K562 (cell line): ENCODE results near the gene SIM2. TPM values are rescaled to one million over a fixed set of nuclear protein-coding genes. Genes with fewer than 3 reads are reported as not detected.

Experiments
- ATAC-seq: fragments of 200-7000 bp; cut with Tn5 transposase; 3 replicates; pipeline ENCODE4 v1.9.1; 2020; ENCODE audit warnings: moderate library complexity
- BruUV-seq: library from RNA; stranded (reverse); fragments of 400-500 nt; replicated peaks from 2 replicates; lab custom pipeline; 2021; lab: Mats Ljungman, UMichigan
- CTCF ChIA-PET: fragments of 300-600 bp; formaldehyde crosslinking; extraction: SDS; loops from one replicate; lab custom pipeline; 2021; ENCODE audit warnings: low intra/inter-chr PET ratio; lab: Yijun Ruan, JAX
- POLR2A ChIA-PET: fragments of 300-600, 350-650 bp; sonication (Branson Sonifier 250); formaldehyde crosslinking; extraction: SDS; loops from one replicate; lab custom pipeline; 2021; ENCODE audit warnings: antibody characterized with exemption, inconsistent platforms; lab: Yijun Ruan, JAX
- DNase-seq, 4 experiments: peaks; one replicate each; pipeline versions ENCODE4 v3.0.0 to v3.0.0-alpha.2; 2011 to 2018; ENCODE audit warnings: low spot score in 3 of 4, mixed read lengths in 3 of 4; ENCODE audit errors: extremely low read depth in 1 of 4
- FAIRE-seq: peaks from 2 replicates; lab custom pipeline; 2011; peaks lifted over from hg19 to GRCh38; lab: Jason Lieb, UNC
- H2AFZ ChIP-seq: 2 replicates; pipeline ENCODE4 v1.6.0; 2011; ENCODE audit warnings: low read depth, low read length, control low read depth, inconsistent platforms
- H3K27ac ChIP-seq: fragments of 200-600 bp; 3 replicates; pipeline ENCODE4 v1.8.0; 2011; ENCODE audit warnings: low read depth, mild to moderate bottlenecking, control low read depth, inconsistent platforms, low read length, moderate library complexity, mixed read lengths; ENCODE audit errors: extremely low read depth
- H3K27me3 ChIP-seq, 2 experiments: fragments of 300-600 bp in 1 of 2; 2 replicates in 1 of 2; 3 replicates in 1 of 2; pipeline versions ENCODE4 v1.6.0 to v1.8.0; 2011; ENCODE audit warnings: inconsistent platforms in 2 of 2, low read length in 2 of 2, mild to moderate bottlenecking in 1 of 2, mixed read lengths in 1 of 2, moderate library complexity in 1 of 2; ENCODE audit not compliant: control insufficient read depth in 2 of 2, insufficient read depth in 2 of 2
- H3K36me3 ChIP-seq: fragments of 300-600 bp; 3 replicates; pipeline ENCODE4 v1.8.0; 2011; ENCODE audit warnings: mild to moderate bottlenecking, low read length, inconsistent platforms; ENCODE audit not compliant: control insufficient read depth, insufficient read depth
- H3K4me1 ChIP-seq, 2 experiments: fragments of 200-600 bp in 1 of 2; replicated peaks in 1 of 2; 2 replicates in 1 of 2; 3 replicates in 1 of 2; pipeline versions ENCODE4 v1.5.1 to v1.8.0; 2011; ENCODE audit warnings: inconsistent platforms in 2 of 2, low read length in 2 of 2, mild to moderate bottlenecking in 1 of 2, mixed read lengths in 1 of 2, moderate library complexity in 1 of 2; ENCODE audit not compliant: control insufficient read depth in 2 of 2, insufficient read depth in 2 of 2
- H3K4me2 ChIP-seq: 2 replicates; pipeline ENCODE4 v1.6.1; 2011; ENCODE audit warnings: low read length, control low read depth, inconsistent platforms, mixed read lengths; ENCODE audit not compliant: insufficient read depth
- H3K4me3 ChIP-seq: fragments of 200-600 bp; sonication (generic), shearing (Covaris generic); 2 replicates; pipeline ENCODE4 v1.5.1; 2016; ENCODE audit warnings: control low read depth, inconsistent platforms
- H3K79me2 ChIP-seq: fragments of 200-600 bp; 3 replicates; pipeline ENCODE4 v1.8.0; 2011; ENCODE audit warnings: low read length, inconsistent platforms; ENCODE audit not compliant: control insufficient read depth, insufficient read depth
- H3K9ac ChIP-seq, 2 experiments: 2 replicates each; pipeline versions ENCODE4 v1.6.0 to v1.6.1; 2011; ENCODE audit warnings: low read depth in 2 of 2, low read length in 2 of 2, control low read depth in 1 of 2, inconsistent platforms in 1 of 2, mild to moderate bottlenecking in 1 of 2, mixed read lengths in 1 of 2; ENCODE audit not compliant: insufficient read depth in 1 of 2
- H3K9me1 ChIP-seq: one replicate; pipeline ENCODE4 v1.6.0; 2011; ENCODE audit warnings: inconsistent platforms, mild to moderate bottlenecking, low read length, moderate library complexity; ENCODE audit not compliant: control insufficient read depth, insufficient read depth
- H3K9me3 ChIP-seq: replicated peaks from 2 replicates; pipeline ENCODE4 v1.5.1; 2011; ENCODE audit warnings: low read depth, low read length, inconsistent platforms; ENCODE audit not compliant: control insufficient read depth, insufficient read depth
- H4K20me1 ChIP-seq: replicated peaks from 2 replicates; pipeline ENCODE4 v1.6.1; 2011; ENCODE audit warnings: low read length, inconsistent platforms, mixed read lengths; ENCODE audit not compliant: control insufficient read depth, insufficient read depth
- ELF4 ChIP-seq: fragments of 450-650 bp; formaldehyde crosslinking; IDR thresholded peaks from 2 replicates; pipeline ENCODE4 v1.4.0; 2022; ENCODE audit warnings: missing genetic modification characterization
- FOXK1 ChIP-seq: sonication (generic); formaldehyde crosslinking; IDR thresholded peaks from 2 replicates; pipeline ENCODE4 v1.8.0; 2022; ENCODE audit warnings: missing genetic modification reagents, mild to moderate bottlenecking, borderline replicate concordance
- GTF2B ChIP-seq: IDR thresholded peaks from 2 replicates; pipeline ENCODE4 v1.6.1; 2011; ENCODE audit not compliant: insufficient read length; ENCODE audit errors: extremely low read depth
- MEF2A ChIP-seq: IDR thresholded peaks from 2 replicates; pipeline ENCODE4 v1.6.1; 2011; ENCODE audit warnings: low read depth, mild to moderate bottlenecking, low read length, moderate library complexity; ENCODE audit not compliant: control insufficient read depth
- NR3C1 ChIP-seq: sonication (generic); formaldehyde crosslinking; IDR thresholded peaks from 2 replicates; pipeline ENCODE4 v1.8.1; 2022; ENCODE audit warnings: missing genetic modification reagents
- NR4A1 ChIP-seq, 2 experiments: fragments of 250-450 bp in 1 of 2; fragments of 450-650 bp in 1 of 2; sonication (Bioruptor Pico) in 1 of 2; IDR thresholded peaks; 2 replicates each; pipeline versions ENCODE4 v1.4.0 to v1.6.1; 2016 to 2020; ENCODE audit warnings: mild to moderate bottlenecking in 2 of 2, missing compliant biosample characterization in 1 of 2, missing genetic modification characterization in 1 of 2, moderate library complexity in 1 of 2
- OTX1 ChIP-seq: fragments of 450-650 bp; formaldehyde crosslinking; IDR thresholded peaks from 2 replicates; pipeline ENCODE4 v1.4.0; 2022; ENCODE audit warnings: mild to moderate bottlenecking
- PCBP1 ChIP-seq: fragments of 200-400 bp; formaldehyde crosslinking; IDR thresholded peaks from 2 replicates; pipeline ENCODE4 v1.6.1; 2018; ENCODE audit warnings: mild to moderate bottlenecking, low read depth, low read length; ENCODE audit not compliant: poor library complexity, severe bottlenecking
- VEZF1 ChIP-seq: fragments of 200-800 bp; sonication (Bioruptor generic); IDR thresholded peaks from 2 replicates; pipeline ENCODE4 v1.6.1; 2017; ENCODE audit warnings: missing genetic modification characterization, missing compliant biosample characterization
- YY1 ChIP-seq, 3 experiments: IDR thresholded peaks; 2 replicates each; pipeline ENCODE4 v1.6.1; 2011; ENCODE audit warnings: low read length in 2 of 3, mild to moderate bottlenecking in 2 of 3, moderate library complexity in 2 of 3, borderline replicate concordance in 1 of 3, control low read depth in 1 of 3, low read depth in 1 of 3; ENCODE audit not compliant: insufficient read depth in 3 of 3, insufficient replicate concordance in 2 of 3, control insufficient read depth in 1 of 3, insufficient read length in 1 of 3; ENCODE audit errors: extremely low read depth in 1 of 3
- ZFP36 ChIP-seq: fragments of 150-350 bp; IDR thresholded peaks from 2 replicates; pipeline ENCODE4 v1.6.1; 2018; ENCODE audit warnings: low read length, low read depth; ENCODE audit not compliant: partially characterized antibody
- ZFP91 ChIP-seq: sonication (generic); formaldehyde crosslinking; IDR thresholded peaks from 2 replicates; pipeline ENCODE4 v1.8.0; 2022; ENCODE audit warnings: mild to moderate bottlenecking, missing genetic modification reagents
- ZNF277 ChIP-seq: fragments of 250-450 bp; sonication (Bioruptor Pico); IDR thresholded peaks from 2 replicates; pipeline ENCODE4 v1.8.0; 2022; ENCODE audit warnings: inconsistent platforms, mild to moderate bottlenecking, moderate library complexity, borderline replicate concordance
- WGBS: fragments of 100-300 bp; shearing (Covaris generic); methylation state at CpG from one replicate; pipeline ENCODE4 v1.1.6; 2016; ENCODE audit warnings: low coverage, mixed read lengths; ENCODE audit not compliant: insufficient coverage; ENCODE audit errors: missing lambda C conversion rate; 5-methylcytosine and 5-hydroxymethylcytosine counted together
- in situ Hi-C: fragments of 300-500 bp; cut with MboI; formaldehyde crosslinking; loops from 4 replicates; pipeline ENCODE4 v1.15.0; 2018; ENCODE audit warnings: inconsistent platforms, mixed read lengths
- intact Hi-C: fragments of 100-400 bp; cut with micrococcal nuclease; formaldehyde crosslinking; loops from 2 replicates; pipeline ENCODE4 v1.14.2; 2022
- polyA plus RNA-seq, 8 experiments: library from polyadenylated mRNA; depleted of rRNA in 4 of 8; stranded (reverse) in 5 of 8; unstranded in 3 of 8; fragments of >200 nt; fragmentation: Nextera tagmentation in 2 of 8; fragmentation: Illumina TruSeq in 1 of 8; extraction: Ambion mirVana in 2 of 8; extraction: Trizol in 1 of 8; gene quantifications; 2 replicates each; pipeline versions ENCODE4 v1.2.1 to v1.2.3, GENCODE V29; 2011 to 2014; ENCODE audit warnings: inconsistent platforms in 1 of 8, missing spikeins in 1 of 8
- total RNA-seq, 7 experiments: library from RNA; depleted of rRNA in 6 of 7; stranded (reverse); fragments of >200 nt in 6 of 7; fragmentation: Illumina TruSeq in 2 of 7; extraction: Trizol in 2 of 7; gene quantifications; 2 replicates each; pipeline versions ENCODE4 v1.2.1 to v1.2.3, GENCODE V29; 2011 to 2021; ENCODE audit warnings: low replicate concordance in 1 of 7

The SIM2 gene
- total and polyA plus RNA-seq, 9 of the 15 experiments (the other 6 are each of a cell fraction or from before 2014, with no cell fraction given): 0.07 to 0.11 (median 0.08) TPM; not detected in 6

GRCh38 chr21:36696390-36697059, 2.4 kb upstream of the SIM2 start:
- TF ChIP-seq GTF2B: no peak
- TF ChIP-seq ZFP36: no peak
- TF ChIP-seq VEZF1 (CRISPR knock-in tag): no peak
- no peak for TF ChIP-seq ZNF277 (CRISPR knock-in tag)
- TF ChIP-seq OTX1: no peak
- TF ChIP-seq ELF4: no peak
- no peak for TF ChIP-seq ZFP91 (CRISPR knock-in tag)
- no peak for TF ChIP-seq NR3C1 (CRISPR knock-in tag)
- TF ChIP-seq PCBP1: no peak
- TF ChIP-seq NR4A1 (CRISPR knock-in tag; IDR thresholded peaks at IDR 0.05): no peak
- no peak for TF ChIP-seq NR4A1 (tag; IDR thresholded peaks at IDR 0.05)
- TF ChIP-seq YY1 (IDR thresholded peaks at IDR 0.05; ENCODE audit: borderline replicate concordance in 1 of 3, control insufficient read depth in 1 of 3, extremely low read depth in 1 of 3, insufficient read depth in 3 of 3, insufficient read length in 1 of 3, insufficient replicate concordance in 2 of 3, low read depth in 1 of 3, low read length in 2 of 3): no peak
- no peak for TF ChIP-seq FOXK1 (CRISPR knock-in tag)
- no peak for TF ChIP-seq MEF2A
- no TSS peak for BruUV-seq
- ATAC-seq (no peak), DNase-seq (no peak), FAIRE-seq (no peak)
- Histone ChIP-seq H3K4me1 (peaks cover 0 to 44% of the 10 kb centered on the region in 2 experiments; a peak in 2 of 5 replicates), H4K20me1 (0 out of 2 replicates have a peak, but pooled peaks cover 7% of the 10 kb centered on the region), H3K9ac (no peak overlapping the region), H3K36me3 (no peaks in the 10 kb centered on the region), H2AFZ (no peak overlapping the region), H3K27ac (no peak overlapping the region), H3K9me1 (no peaks in the 10 kb centered on the region), H3K27me3 (peaks cover 78 to 95% of the 10 kb centered on the region in 2 experiments), H3K9me3 (no peaks in the 10 kb centered on the region), H3K4me2 (no peak overlapping the region), H3K4me3 (no peak overlapping the region), H3K79me2 (no peaks in the 10 kb centered on the region)
- in situ Hi-C loops (no loop called here), intact Hi-C loops (no loop called here)
- ChIA-PET CTCF (no interaction called here), POLR2A (no interaction called here)
- WGBS: 38% methylated on average over 31 of the region's 39 CpGs
